Measurements from ENCODE around the gene MOV10.

MOV10 gene

DNA sequence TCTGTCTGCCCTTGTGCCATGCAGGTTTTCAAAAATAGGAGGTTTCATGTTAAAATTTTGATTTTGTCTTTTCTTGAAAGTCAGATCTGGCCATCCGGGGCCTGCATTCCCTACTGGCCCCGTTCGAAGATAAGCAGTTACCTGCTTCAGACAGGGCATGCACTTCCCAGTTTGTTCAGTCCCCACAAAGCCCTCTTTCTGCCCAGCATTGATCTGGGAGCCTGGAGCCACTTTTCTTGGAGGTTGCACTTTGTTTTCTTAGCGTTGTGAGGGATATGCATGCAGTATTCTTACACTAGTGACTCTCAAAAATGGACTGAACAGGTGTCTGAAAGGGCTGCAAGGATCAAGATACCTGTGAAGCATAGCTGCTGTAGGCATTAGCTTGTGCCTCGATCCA is 11.5 kb downstream of the MOV10 start:
- TF ChIP-seq, protein P1, sequence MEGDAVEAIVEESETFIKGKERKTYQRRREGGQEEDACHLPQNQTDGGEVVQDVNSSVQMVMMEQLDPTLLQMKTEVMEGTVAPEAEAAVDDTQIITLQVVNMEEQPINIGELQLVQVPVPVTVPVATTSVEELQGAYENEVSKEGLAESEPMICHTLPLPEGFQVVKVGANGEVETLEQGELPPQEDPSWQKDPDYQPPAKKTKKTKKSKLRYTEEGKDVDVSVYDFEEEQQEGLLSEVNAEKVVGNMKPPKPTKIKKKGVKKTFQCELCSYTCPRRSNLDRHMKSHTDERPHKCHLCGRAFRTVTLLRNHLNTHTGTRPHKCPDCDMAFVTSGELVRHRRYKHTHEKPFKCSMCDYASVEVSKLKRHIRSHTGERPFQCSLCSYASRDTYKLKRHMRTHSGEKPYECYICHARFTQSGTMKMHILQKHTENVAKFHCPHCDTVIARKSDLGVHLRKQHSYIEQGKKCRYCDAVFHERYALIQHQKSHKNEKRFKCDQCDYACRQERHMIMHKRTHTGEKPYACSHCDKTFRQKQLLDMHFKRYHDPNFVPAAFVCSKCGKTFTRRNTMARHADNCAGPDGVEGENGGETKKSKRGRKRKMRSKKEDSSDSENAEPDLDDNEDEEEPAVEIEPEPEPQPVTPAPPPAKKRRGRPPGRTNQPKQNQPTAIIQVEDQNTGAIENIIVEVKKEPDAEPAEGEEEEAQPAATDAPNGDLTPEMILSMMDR (IDR thresholded peaks at IDR 0.05; ENCODE audit: low read depth, low read length), result no peak
- H3K4me3 ChIP-seq (ENCODE audit: low read depth, low read length), result no peak overlapping the region

DNA sequence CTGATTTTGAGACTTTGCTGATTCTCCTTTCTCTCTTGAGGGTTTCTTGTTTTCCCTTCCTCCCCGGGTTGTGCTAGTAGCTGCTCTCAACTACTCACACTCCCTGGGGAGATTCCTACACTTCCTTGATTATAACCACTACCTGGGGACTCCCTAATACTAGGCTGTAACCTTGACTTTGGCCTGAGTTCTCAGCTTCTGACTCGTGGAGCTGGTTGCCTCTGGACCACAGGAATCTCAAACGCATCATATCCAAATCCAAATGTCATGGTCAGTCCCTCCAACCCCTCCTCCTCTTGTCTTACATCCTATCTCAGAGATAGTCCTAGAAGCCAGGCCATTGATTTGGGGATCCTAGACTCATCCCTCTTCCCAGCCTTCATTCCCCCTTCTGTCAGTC is 12.0 kb downstream of the MOV10 start:
- no peak overlapping the region for H3K4me3 ChIP-seq (ENCODE audit: low read depth, low read length)

DNA sequence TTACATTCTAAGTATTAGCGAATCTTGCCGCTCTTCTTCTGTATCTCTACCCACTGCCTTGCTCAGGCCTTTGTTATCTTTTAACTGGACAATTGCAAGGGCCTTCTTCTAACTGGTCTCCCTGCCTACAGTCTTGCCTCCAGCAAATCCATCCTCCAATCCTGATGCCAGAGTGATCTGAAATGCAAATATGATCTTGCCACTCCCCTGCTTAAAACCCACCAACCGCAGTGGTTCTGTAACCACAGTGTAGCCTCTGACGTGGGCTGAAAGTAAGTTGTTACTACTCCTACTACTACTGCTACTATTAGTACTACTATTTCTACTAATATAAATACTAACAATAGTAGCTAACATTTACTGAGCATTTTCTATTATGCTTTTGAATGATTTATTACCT is 12.4 kb downstream of the MOV10 start:
- no peak overlapping the region for H3K4me3 ChIP-seq (ENCODE audit: low read depth, low read length)
- TF ChIP-seq, protein P1 (IDR thresholded peaks at IDR 0.05; ENCODE audit: low read depth, low read length), result no peak

More for the DNA sequence above, 12.0 kb downstream of the MOV10 start:
- TF ChIP-seq, protein P1 (IDR thresholded peaks at IDR 0.05; ENCODE audit: low read depth, low read length), result no peak

DNA sequence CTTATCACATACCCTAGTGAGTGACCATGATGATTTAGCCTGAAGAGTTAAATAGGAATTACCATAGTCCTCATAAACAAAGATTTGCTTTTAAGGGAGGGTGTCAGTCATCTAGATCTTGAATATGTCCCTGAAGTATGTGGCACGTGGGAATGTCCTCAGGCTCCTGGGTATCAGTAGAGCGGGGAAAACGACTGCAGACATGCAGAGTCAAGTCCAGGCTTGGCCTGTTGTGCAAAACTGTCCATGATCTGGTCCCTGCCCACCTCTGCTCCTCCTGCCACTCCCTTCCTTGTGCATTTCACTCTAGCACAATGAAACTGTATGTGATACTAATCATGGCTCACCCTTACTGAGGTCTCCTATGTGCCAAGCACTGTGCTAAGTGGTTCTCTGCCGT is 12.9 kb downstream of the MOV10 start:
- no peak overlapping the region for H3K4me3 ChIP-seq (ENCODE audit: low read depth, low read length)
- TF ChIP-seq, protein P1 (IDR thresholded peaks at IDR 0.05; ENCODE audit: low read depth, low read length), result no peak

DNA sequence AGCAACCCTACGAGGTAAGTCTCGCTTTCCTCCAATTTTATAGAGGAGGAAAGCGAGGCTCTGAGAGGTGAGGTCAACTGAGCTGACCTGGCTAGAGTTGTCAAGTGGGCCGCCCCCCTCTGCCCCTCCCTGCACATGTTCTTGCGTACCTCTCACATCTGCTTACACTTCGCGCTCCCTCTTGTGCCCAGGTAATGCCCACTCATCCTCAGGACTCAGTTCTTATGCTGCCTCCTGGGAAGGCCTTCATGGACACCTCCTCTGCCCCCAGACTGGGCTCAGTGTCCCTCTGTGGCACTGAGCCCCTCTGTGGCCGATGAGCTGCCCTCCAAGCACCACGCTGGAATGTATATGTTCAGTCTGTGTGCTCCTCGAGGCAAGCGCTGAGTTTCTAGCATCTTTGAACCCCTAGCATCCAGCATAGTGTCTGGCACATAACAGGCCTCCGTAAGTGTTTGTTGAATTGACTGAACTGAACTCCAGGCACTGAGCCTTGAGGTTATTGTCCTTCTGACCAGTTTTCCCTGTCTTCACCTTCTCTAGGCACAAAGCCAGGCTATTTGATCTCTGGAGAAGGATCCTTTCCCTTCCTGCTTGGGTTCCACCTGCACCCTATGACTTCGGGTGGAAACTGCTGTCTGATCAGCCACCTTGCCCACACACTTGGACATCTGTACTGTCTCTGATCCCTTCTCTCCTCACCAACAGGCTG is 13.5 kb downstream of the MOV10 start:
- H3K4me3 ChIP-seq (ENCODE audit: low read depth, low read length), result no peak overlapping the region
- TF ChIP-seq, protein P1 (IDR thresholded peaks at IDR 0.05; ENCODE audit: low read depth, low read length), result no peak

DNA sequence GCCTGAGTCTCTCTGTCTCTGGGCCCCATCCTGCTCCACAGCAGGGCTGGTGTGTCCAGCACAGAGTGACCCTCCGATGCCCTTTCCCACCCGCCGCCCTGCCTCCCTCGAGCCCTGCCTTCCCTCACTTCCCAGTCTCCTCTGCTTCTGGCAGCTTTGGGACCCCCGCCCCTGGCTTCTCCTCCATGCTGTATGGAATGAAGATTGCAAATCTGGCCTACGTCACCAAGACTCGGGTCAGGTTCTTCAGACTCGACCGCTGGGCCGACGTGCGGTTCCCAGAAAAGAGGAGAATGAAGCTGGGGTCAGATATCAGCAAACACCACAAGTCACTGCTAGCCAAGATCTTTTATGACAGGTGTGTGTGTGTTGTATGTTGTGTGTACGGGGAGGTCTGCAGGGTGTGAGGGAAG is 14.3 kb downstream of the MOV10 start:
- TF ChIP-seq, protein P1 (IDR thresholded peaks at IDR 0.05; ENCODE audit: low read depth, low read length), result no peak
- H3K4me3 ChIP-seq (ENCODE audit: low read depth, low read length), result no peak overlapping the region

DNA sequence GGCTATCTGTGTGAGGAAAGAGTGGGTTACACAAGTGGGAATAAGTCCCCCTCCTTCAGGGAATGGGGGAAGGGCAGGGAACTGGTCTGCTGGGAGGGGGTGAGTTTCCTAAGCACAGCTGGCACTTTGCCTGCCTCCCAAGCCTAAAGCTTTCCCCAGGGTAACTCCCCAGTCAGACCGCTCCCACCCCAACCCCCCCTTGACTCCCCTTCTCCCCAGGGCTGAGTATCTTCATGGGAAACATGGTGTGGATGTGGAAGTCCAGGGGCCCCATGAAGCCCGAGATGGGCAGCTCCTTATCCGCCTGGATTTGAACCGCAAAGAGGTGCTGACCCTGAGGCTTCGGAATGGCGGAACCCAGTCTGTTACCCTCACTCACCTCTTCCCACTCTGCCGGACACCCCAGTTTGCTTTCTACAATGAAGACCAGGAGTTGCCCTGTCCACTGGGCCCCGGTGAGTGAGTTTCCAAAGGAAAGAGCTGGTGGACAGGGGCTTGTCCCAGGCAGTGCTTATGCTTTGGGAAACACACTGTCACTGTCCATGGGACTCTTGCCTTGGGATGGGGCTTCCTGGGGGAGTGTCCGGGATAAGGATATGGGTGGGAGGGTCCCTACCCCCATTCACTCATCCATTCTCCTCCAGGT is 14.9 kb downstream of the MOV10 start:
- TF ChIP-seq, protein P1 (IDR thresholded peaks at IDR 0.05; ENCODE audit: low read depth, low read length), result no peak
- H3K4me3 ChIP-seq (ENCODE audit: low read depth, low read length), result no peak overlapping the region

Data from WI38 (cell line).